Esophagus muscularis mucosa (tissue), 3 donors: ENCODE data around the gene DOK3.

Experiments
- EP300 ChIP-seq: sonication (generic); formaldehyde crosslinking; IDR thresholded peaks from one replicate; pipeline ENCODE4 v1.6.1; 2017; ENCODE audit warnings: antibody characterized with exemption
- TF ChIP-seq, protein P1 (sequence below), 3 experiments: fragments of 200-600 bp in 2 of 3; fragments of 450-650 bp in 1 of 3; sonication (generic) in 2 of 3; IDR thresholded peaks; one replicate each; pipeline ENCODE4 v1.5.1; 2017 to 2019; ENCODE audit warnings: antibody characterized with exemption in 3 of 3, mild to moderate bottlenecking in 2 of 3, moderate library complexity in 1 of 3

DNA sequence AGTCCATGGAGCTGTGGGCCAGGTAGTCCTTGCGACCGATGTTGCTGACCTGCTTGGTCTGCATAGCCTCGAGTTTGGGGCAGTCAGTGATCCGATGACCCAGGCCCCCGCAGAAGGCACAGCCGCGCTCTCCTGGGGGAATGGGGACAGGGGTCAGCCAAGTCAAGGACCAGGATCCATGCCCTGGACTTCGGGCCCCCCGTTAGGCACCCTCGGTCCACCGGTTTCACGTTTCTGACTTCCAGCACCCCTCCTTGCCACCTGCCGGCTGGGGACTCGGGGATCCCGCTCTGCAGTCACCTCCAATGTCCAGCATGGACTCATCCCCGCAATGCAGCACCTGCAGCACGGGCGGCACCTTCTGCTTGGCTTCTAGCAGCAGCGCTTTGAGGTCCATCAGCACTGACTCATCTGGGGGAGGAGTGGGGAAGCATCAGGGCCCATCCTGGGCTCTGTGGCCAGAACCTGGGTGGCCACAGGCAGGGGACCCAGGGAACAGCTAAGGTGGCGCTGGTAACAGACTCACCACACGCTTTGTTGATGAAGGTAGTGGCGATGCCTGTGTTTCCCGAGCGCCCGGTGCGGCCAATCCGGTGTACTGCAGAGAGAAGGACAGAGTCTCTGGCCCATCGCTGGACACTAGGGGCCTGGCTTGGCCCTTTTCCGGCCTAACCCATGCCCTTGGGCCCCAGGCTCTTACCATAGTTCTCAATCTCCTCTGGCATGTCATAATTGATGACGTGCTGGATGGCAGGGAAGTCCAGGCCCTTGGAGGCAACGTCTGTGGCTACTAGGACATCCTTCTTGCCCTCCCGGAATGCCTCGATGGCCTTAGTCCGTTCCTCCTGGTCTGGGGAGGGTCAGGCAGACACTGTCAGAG lies 2.4 kb upstream of the DOK3 start:
- TF ChIP-seq, protein P1, sequence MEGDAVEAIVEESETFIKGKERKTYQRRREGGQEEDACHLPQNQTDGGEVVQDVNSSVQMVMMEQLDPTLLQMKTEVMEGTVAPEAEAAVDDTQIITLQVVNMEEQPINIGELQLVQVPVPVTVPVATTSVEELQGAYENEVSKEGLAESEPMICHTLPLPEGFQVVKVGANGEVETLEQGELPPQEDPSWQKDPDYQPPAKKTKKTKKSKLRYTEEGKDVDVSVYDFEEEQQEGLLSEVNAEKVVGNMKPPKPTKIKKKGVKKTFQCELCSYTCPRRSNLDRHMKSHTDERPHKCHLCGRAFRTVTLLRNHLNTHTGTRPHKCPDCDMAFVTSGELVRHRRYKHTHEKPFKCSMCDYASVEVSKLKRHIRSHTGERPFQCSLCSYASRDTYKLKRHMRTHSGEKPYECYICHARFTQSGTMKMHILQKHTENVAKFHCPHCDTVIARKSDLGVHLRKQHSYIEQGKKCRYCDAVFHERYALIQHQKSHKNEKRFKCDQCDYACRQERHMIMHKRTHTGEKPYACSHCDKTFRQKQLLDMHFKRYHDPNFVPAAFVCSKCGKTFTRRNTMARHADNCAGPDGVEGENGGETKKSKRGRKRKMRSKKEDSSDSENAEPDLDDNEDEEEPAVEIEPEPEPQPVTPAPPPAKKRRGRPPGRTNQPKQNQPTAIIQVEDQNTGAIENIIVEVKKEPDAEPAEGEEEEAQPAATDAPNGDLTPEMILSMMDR (IDR thresholded peaks at IDR 0.05) = no peak
- TF ChIP-seq EP300 = no peak
